Vagina (tissue), 2 donors: Measurements from ENCODE around the gene SLC37A1.

Experiments
- CTCF ChIP-seq, 3 experiments: fragments of 450-650 bp in 2 of 3; fragments of 200-600 bp in 1 of 3; sonication (generic) in 1 of 3; IDR thresholded peaks; one replicate each; pipeline ENCODE4 v1.5.1; 2017 to 2019; ENCODE audit warnings: antibody characterized with exemption in 3 of 3, mild to moderate bottlenecking in 2 of 3, moderate library complexity in 2 of 3
- POLR2AphosphoS5 ChIP-seq, 2 donors: sonication (generic); formaldehyde crosslinking; IDR thresholded peaks; one replicate each; pipeline ENCODE4 v1.9.0; 2017; ENCODE audit warnings: antibody characterized with exemption in 2 of 2, mild to moderate bottlenecking in 2 of 2, low read depth in 1 of 2; ENCODE audit not compliant: insufficient read depth in 1 of 2

DNA sequence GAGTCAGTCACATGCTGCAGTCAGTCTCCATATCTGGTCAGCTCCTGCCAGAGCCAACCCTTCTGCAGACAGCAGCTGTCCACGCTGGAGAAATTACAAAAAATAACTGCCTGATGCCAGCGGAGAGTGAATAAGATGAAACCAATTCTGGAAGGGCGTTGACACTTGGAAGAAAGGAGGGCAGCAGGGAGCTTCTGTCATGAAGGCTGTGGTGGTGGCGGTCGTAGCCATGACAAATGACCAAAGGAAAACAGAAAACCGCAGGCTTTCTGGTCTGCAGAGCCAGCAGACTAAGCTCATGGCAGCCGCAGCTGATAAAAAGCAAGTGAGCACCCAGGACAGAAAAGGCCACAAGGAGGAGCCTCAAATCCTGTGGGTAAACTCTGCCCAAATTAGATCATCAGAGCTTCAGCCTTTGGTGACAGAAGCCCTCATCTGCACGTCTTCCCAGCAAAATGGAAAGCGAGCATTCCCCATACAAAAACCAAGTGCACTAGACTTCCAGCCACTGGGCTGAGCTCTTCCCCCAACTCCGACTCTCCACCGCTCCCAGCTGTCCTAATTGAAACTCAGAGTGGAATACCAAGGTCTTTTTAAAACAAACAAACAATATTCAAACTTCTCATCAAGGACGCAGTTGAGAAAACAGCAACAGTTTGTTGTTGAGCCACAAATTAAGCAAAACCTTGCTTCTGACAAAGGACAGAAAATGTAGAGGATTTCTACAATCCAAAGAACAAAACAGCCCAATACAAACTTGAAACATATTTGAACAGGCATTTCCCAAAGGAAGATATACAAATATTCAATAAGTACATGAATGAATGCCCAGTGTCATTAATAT lies 46.3 kb upstream of the SLC37A1 start:
- TF ChIP-seq CTCF (IDR thresholded peaks at IDR 0.05) (no peak), POLR2AphosphoS5 (IDR thresholded peaks at IDR 0.05; ENCODE audit: insufficient read depth in 1 of 2, low read depth in 1 of 2) (no peak)
